Activated naive CD4-positive, alpha-beta T cell treated with Interleukin-2 at 50 U/mL for 16 hours (primary cell): ENCODE results near the gene GABRB3.

ENCODE experiments used
- DNase-seq: peaks from one replicate; pipeline ENCODE4 v3.0.0-alpha.2; 2020

The GABRB3 gene

DNA sequence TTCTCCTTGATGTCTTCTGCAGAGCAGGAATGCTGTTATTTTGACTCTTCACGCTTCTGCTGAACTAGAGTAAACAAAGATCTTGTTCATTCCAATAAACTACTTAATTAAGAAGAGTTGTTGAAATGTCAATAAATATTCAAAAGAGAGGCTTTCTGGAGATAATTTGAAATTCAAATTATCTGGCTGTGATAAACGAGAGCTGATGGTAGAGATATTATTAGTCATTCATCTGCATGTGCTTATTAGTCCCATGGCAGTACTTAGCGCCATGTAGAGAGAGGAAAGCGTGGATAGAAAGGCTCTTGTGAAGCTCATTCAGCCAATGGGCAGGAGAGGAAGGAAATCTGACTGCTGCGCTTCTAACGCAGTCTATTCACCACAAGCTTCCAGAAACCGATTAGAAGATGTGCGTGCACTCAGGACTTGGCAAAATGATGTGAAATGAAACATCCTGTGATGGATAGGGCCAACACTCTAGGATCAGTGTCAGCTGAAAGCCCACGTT is 251.1 kb downstream of the GABRB3 start:
- DNase-seq, result no peak

DNA sequence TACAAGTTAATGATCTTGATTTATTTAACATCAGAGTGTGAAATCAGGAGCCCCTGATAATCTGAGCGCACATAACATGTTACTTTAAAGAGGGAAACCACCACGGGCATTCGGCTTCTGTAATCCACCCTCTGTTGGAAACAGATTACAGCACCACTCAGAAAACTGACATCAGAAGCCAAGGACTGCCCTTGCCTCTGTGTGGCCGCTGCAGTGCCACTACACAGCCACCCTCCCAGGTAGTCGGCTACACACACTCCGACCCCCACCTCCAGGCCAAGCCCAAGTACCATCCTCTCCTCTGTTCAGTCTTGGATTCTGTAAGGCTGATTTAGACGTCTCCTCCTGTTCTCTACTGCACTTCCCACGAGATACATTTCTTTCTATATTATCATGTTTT is 251.7 kb downstream of the GABRB3 start:
- DNase-seq, result no peak

DNA sequence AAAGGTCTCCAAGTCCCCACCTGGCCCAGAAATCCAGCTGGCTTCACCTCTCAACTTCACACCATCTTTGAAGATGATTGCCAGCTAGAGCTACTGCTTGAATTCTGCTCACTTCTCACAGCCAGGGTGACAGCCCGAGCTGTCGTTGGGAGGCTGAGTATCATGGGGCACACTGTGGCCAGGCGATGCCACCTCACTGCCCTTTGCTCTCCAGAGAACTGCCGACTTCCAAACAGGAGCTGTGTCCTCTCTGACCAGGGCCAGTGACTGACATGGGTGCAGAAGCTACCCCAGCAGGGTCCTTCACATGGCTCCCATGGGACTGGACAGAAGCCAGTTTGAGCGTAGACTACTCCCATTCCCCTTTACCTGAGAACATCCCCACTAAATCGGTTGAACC is 254.0 kb downstream of the GABRB3 start:
- no peak for DNase-seq

DNA sequence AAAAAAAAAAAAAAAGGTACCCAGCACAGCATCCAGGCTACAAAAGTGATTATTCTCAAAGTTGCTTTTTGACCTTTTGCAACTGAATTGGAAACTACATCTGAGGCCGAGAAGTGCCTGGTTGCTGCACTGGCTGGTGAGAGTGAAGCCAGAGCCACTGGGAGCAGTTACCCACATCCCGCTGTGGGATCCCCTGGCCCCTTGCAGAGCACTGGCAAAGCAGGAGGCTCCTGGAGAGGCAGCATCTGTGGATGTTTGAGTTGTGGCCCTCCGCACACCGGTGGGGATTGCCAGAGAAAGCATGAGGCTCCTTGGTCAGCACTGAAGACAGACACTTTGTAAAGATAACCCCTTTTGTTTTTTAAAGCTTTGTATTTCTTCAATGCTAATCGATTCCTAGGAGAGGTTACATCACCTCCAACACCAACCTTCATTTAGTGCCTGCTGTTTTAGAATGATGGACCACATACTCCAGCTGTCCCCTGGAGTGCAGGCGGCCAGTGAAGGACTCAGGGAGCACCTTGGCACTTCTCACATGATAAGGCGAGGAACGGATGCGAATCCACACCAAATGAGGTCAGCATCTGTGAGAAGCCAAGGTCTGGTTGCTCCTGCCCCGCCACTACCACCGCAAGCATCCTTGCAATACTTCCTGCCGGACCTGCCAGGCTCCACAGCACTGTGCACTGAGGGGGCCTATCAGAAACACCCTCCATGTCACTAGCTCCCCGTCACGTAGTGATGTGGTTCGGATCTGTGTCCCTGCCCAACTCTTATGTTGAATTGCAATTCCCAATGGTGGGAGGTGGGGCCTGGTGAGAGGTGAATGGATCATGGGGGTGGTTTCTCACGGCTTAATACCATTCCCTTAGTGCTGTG is 256.5 kb downstream of the GABRB3 start:
- DNase-seq, result no peak

DNA sequence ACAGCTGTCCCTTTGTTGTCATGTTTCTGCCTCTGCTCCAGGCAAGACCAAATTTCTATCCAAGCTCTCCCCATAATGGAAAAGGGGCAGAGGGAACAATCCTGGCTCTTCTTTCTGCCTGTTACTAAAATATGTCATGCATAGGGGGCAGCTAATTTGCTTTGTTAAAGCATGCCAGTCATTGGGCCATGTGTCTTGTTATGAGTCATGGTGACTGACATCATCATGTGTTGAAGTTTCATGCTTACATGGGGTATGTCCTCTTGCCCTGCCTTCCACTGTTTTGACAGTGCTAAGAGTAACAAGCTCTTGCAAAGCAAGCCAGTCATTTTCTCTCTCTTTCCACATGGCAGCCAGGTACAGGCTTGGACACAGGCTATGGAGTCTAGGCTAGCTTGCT is 268.9 kb downstream of the GABRB3 start:
- no peak for DNase-seq
